GM19328 (cell line): Measurements from ENCODE around the gene HOXC11.

ENCODE experiments used
- ATAC-seq: cut with Tn5 transposase; IDR thresholded peaks from one replicate; pipeline ENCODE4 v1.9.1; 2021; ENCODE audit warnings: mild to moderate bottlenecking, moderate library complexity; ENCODE audit not compliant: unreplicated experiment

HOXC11 gene

DNA sequence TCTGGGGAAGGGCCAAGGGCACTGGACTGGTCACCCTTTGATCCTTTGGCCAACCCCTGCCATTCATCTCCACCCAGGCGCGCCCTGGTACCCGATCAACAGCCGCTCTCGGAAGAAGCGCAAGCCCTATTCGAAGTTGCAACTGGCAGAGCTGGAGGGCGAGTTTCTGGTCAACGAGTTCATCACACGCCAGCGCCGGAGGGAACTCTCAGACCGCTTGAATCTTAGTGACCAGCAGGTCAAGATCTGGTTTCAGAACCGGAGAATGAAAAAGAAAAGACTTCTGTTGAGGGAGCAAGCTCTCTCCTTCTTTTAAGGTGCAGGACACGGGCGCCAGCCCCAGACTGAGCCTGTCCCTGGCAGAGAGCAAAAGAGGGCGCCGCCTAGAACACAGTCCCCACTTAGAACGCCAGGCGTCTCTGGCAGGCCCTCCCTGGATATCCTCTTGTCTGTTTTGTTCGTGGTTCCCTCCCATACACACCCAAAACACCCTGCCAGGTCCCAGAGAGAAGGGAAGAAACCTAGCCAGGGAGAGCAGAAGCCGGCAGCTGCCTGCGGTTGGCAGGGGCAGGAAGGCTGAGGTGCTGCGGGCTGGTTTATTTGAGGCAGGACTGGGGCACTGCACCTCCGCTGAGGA is 16.6 kb upstream of the HOXC11 start:
- no peak for ATAC-seq

DNA sequence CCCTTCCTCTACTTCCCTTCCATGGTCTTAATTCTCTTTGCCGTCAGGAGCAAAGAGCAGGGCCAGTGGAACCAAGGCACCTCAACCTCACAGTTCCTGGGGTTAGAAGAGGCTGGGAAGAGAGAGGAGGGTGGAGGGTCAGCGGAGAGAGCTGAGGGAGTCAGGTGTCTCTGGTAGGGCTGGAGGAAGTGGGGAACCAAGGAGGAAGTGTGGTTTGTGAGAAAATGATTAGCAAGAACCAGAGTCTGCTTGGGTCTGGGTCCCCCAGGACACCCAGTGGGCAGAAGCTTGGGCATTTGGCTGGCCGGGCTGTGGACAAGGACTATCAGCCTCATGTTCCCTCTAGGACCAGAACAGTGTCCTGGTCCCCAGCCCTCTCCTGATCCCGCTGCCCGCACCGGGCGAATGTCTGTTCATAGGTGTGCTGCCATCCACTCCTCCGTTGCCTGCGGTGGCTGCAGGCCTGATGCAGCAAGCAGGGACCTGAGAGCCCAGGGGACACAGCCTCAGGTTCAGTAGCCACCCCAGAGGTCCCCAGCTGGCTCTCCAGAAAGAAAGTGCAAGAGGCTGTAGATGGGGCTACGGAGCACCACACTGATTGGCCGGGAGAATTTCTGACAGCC is 15.9 kb upstream of the HOXC11 start:
- ATAC-seq: no peak

DNA sequence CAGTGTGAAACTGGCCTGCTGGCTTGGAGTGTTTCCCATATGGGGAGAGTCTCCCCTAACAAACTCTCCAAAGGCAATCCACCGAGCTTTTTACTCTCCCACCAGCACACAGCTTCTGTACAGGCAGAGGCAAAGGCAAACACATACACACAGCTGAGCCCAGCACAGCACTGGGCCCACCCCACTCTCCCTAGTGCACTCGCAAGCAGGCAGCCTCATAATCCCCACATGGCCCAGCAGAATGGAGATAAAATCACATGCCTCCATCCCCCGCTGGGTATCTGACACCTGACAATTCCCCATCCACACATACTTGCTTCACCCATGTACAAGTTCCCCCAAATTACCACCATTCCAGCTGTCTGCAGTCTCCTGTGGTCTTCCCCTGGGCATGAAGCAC is 14.8 kb upstream of the HOXC11 start:
- no peak for ATAC-seq

DNA sequence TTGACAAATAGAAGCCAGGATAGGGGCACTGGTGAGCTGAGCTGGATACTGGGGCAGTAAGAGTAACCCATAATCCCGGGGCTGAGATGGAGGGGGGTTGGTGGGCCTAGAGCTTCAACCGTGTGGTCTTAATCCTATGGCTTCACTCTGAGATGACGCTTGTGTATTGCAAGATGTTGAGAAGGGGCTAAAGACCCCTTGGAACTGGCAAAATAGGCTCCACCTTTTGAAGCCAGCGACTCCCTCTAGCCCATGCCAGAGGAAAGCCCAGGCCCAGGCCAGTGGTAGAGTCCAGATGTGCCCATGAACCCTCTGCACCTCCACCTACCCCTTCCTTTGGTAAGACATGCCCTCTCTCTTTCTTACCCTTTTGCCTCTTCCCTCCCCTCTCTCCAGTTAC is 13.6 kb upstream of the HOXC11 start:
- no peak for ATAC-seq

DNA sequence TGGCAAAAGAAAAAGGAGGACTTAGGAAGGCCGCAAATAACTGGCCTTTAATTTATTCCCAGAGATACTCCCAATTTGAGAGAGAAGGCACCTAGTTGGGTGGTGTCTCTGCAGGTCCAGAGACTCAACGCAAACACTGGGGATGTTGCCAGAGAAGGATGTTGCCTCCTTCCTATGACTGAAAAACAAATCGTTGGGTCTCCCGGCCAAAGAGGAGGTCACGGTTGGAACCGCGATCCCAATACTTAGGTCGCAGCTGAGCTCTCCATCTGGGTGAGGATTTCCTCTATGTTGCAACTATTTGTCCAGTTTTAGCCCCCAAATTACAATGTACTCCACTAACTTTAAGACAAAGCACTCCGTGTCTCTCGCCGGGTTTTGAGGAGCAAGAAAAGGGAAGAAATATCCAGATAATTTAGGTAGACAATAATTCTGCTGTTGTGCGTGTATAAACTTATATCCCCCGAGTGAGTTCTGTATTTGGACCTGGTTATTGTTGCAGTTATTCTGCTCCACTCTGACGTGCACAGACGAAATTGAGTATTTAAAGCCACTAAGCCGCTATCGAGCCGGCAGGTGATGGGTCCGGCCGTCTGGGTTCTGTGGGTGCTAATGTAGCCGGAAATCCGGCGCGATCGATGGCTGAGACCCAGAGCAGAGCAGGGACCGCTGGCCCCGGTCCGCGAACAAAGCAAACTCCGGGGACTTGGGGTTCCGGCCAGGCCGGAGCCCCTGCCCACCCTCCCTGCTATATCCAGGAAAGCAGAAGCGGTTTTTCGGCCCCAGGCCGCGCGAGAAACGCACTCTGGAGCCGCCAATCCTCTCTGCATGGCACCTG is 12.5 kb upstream of the HOXC11 start:
- no peak for ATAC-seq

DNA sequence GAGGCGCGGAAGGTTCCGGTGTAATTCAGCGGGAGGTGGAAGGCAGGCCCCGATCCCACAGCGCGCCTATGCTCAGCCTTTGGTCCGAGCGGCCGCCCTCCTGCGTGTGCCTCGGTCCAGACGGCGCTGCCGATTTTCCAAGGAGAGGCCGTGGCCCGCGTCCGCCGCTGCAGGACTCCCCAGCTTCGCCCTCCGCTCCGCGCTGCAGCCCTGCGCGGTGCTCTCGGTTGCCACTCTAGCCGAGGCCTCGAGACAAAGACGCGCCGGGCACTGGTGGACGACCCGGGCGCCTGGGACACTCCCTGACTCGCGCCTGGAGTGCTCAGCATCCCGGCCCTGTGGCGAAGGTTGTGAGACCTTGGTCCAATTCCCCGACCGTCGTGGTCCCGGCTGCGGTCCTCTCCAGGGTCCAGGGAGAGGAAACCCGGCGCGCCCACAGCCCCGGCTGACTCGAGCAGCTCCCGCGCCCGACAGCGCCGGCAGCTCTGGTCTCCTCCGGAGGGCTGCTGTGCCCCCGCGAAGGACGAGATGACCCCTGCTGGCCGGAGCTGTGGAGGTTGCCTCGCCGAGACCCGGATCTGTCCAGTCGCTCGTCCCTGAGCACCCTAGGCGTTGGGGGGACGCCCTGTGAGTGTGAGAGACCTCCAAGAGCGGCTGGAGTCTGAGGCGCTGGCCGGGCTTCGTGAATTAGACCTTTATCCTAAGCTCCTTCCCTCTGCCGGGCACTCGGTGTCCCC is 11.7 kb upstream of the HOXC11 start:
- ATAC-seq: no peak

DNA sequence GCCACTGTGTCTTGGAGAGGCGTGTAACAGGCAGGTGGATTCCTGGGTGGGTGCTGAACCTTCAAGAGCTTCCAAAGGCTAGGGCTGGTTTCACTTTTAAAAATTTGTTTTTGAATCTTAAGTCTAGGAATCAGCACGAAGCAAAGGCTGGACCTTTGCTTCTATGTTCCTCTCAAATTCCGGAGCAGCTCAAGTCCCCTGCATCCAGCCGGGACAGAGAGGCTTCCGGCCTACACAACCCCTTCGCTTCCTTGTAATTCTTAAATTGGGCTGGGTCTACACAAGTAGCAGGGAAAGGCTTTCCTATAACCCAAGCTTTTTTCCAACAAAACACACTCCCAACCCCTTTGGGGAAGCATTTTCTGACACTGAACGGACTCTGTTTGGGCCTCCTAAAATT is 9.9 kb upstream of the HOXC11 start:
- no peak for ATAC-seq

DNA sequence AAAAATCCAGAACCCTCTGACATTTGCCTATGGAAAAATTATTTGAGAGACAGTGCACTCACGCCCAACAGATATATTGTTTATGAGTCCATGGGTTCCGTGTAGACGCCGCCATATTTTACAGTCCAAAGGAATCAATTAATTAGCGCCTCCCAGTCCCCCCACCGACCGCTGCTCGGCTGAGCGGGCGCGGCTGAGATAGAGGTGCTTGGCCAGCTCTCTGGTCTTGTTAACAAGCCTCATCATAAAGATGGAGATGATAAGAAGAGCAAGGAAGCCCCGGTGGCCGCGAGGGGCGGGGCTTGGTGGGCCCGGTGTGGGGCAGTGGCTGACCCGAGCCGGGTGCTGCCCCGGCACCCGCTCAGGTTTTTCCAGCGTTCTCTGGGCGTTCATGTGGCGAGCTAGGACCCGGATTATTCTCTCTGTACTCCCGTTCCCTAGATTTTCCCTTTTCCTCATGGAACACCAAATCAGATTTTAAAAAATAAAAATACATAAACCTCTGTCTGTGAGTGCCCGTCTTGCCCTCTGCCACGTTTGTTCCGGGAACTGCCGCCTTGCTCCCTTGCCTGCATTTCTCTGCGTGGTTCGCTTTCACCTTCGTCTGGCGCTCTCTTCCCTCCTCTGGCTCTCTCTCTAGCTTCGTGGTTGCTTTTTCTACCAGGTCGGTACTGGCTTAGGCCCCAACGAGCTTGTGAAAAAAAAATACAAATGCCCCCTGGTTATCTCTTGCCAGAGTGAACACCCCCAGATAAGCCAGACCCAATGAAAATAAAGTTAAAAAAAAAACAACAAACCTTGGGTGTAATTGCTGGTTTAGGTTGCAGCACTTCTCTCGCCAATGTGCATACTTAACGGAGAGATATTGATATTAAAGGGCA is 9.3 kb upstream of the HOXC11 start:
- no peak for ATAC-seq

DNA sequence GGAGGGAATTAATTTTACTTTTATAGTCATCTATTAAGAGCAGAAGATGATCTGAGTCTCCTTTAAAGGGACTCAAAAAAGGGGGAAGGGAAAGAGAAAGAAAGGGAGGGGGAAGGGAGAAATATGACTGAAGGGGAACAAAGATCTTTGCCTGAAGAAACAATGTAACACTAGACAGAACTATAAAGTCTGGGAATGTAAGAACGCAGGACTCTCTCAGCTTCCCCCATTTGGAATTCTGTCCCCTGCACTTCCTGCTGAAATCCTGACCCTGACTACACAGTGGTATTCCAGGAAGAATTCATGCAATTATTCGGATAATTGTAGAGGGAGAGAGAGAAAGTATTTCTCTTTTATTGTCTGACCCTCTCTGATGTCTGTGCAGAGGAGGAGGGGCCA is 8.6 kb upstream of the HOXC11 start:
- no peak for ATAC-seq

DNA sequence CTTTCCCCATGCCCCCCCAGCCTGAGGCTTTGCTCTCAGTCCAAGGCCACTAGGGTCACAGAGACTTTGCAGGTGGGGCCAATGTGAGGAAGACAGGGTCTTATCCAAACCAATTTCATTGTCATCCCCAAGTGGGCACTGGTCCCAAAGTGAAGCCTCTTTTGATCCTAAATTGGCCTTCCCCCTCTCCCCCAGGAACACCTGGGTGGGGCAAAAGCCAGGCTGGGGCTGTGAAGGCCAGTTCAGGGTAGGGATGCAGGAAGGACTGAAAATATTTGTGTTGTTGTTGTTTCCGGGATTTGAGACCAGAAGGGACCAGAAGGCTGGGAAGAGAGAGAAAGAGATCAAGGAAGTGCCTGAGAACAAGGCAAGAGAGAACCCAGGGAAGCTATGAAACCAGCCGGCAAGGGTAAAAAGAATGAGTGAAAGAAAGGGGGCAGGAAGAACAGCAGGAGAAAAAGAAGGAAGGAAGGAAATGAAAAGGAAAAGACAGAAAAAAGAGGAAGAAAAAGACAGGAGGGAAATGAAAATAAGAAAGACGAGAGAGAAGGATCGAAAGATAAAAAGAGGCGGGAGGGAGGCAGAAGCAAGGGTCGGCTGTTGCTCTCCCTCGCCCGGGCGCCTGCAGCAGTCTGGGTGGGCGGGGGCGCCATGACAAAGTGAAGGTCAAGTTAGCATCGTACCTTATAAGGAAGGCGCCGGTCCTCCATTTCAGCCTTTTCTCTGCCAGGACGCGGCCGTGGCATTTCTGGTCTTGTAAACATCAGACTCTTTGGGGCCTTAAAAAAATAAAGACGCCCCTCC is 7.4 kb upstream of the HOXC11 start:
- no peak for ATAC-seq

DNA sequence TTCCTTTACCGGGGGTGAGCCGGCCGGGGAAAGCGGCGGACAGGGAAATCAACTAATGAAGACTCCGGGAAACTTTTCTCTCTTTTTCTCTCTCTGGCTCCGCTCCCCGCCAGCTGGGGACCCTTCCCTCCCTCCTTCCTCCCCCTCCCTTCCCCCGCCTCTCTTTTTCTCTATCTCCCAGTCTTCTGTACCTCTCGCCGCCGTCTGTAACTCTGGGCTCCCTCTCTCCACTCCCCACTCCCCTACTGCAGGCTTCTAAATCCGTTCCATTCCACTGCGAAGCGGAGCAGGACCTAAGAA is 6.9 kb upstream of the HOXC11 start:
- no peak for ATAC-seq

DNA sequence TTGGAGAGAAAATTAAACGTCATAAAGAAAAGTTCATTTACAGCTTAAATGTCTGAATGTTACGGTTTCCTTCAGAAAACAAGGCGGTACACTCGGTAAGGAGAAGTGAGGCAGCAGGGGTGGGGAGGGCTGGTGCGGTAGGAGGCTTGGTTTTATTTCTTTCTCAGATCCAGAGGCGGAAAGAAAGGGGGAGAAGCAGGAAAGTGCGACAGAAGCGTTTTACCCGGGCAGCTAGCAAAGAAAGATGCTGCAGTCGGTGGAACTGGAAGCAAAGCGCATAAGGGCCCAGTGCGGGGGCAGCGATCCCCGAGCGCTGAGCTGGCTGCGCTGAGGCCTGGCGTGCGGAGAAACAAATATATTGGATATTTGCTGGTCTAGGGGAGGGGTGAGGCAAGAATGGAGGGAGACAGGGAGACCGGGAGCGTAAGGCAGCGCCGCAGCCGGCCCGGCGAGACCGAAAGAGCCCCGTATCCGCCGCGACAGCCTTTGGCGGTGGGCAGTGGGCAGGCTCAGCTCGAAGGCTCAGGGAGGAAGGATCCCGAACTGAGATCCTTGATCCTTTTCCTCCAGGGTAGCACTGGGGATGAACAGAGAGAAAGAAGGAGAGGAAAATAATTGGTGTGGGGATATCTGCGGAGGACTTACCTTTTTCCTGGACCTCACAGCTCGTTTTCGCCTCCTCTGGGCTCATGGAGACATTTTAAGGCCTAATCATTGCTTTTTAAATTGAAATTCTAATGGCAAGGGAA is 6.4 kb upstream of the HOXC11 start:
- no peak for ATAC-seq

DNA sequence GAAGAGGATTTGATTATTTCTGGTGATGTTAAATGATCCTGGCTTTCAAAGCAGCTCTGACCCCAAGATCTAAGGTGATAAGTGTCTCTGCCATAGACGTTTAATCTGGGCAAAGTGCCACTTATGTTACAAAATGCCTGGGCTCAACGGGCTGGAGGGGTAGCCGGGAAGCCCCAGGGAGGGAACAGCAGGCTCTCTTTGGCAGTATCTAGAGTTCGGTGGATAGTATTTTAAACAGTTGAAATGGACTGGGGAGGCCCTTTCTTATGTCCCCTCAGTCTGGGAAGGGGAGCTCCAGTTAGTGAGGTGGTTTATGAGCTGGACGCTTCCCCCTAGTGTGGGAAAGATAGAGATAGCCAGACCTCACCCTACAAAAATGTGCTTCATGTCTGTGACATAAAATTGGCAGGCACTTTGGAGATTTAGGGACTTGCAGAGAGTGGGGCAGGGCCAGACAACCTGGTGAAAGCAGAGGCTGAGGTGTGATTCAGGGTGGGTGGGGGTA is 5.5 kb upstream of the HOXC11 start:
- ATAC-seq: no peak

DNA sequence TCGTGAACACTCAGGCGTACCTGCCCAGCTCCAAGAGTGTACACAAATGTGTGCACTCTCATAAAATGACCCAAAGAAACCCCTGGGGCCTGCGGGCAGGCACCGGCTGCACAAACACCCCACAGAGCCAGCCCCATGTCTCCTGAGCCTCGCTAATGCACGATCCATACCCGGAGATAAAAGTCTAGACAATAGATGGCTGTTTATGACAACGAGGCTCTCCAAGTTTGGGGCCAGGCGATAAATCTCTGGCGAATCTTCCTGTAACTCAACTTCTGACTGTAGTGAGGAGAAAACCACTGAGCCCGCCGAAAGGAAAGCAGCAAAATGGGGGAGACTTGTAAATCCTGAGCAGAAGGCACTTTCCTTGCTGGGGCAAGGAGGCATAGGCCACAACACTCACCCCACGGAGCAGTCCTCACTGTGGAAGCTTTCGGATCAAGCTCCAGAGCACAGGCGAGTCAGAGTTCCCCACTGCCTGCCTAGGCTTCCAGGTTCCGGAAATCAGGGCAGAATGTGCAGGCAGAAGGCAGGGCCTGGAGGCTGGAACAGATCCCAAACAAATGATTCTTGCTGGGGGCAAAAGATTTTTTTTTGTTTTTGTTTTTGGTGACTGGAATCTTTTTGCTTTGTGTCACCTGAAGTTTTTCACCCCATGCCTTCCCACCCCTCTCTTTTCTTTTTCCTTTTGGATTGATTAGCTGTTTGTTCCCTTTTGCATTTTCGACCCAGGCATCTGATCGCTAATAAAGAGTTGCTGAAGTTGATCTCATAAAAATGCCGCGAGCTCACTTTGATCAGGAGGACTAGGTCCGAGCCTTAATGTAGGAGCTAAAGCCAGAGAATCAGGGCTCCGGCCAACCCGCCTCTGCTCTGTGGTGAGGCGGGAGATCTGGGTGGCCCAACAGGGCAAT is 4.5 kb upstream of the HOXC11 start:
- ATAC-seq: no peak

DNA sequence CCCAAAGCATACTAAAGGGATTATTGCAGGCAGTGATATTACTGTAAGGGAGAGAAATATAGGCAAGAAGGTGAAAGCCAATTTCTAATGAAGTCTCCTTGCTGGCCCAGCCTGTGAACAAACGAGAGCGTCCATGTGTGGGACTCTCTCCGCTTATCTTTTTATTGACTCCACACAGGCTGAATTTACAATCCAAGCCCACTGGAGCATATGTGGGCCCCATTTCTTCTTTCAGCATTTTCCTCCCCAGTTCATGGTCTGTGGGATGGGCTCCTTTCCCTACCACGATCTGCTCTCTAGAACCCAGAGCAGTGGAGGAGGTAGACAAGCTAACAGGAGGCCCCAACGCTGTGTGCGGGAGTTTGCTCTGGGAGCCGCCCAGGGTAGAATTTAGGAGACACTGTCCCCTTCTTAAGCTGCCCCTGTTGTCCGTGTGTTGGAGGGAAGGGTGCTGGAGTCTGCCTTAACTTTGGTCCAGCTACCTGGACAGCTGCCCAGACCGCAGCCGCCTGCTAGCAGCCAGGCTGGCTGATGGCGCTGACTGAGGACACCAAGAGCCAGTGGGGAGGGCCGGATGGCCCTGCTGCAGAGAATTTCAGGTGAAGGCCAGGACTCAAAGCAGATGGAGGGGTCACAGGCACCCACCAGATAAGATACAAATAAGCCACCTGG is 3.2 kb upstream of the HOXC11 start:
- no peak for ATAC-seq

DNA sequence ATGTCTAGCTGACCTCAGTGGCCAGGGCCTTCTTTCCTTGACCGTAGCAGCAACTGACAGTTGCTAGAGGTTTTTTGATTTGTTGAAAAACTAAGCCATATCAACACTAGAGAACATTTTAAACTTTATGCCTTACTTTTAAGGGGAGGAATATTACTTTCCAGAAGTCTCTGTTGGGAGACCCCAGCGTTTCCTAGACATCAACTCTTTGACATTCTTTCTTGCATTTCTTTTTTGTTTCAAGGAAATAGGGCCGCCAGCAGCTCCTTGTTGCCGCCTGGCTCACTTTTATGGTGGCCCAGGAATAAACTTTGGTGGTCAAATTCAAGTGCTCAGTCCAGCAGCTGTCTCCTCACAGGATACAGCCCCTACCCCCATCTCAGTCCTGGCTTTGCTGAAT is 2.5 kb upstream of the HOXC11 start:
- ATAC-seq: no peak

DNA sequence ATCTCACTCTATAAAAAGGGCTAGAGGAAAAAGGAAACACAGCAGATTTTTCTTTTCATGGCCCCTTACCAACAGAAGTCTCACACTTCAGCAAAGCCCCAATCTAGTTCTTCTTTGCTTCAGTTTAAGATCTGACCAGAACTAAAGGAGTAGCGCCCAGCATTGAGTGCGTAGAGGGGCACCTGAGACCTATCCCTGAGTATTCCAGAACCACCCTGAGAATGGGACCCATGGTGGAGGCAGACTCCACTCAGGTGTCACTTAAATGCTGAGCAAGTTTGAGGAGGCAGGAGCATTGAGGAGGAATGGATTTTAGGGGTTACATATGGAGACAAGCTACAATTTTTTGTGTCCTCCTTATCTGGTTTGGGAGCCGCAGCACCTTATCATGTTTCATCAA is 1.8 kb upstream of the HOXC11 start:
- no peak for ATAC-seq
